Sigmoid colon (tissue), 7 donors: ENCODE measurements around the gene EFCAB5. TPM values are rescaled to one million over a fixed set of nuclear protein-coding genes. Genes with fewer than 3 reads are reported as not detected.
"Not testable (repeated sequence)": the region's sequence is repeated elsewhere in the genome, so short reads cannot be mapped to it uniquely, and the experiment has no call there.

Experiments used
- DNase-seq: peaks from one replicate; pipeline ENCODE4 v3.0.0-alpha.2; 2019
- H3K27ac ChIP-seq, 4 donors: fragments of 200-600 bp; sonication (generic); one replicate each; pipeline ENCODE4 v1.5.1; 2016 to 2019; ENCODE audit warnings: mild to moderate bottlenecking in 1 of 4
- H3K27me3 ChIP-seq, 3 donors: fragments of 200-600 bp; sonication (generic); one replicate each; pipeline ENCODE4 v1.5.1; 2019; ENCODE audit warnings: mild to moderate bottlenecking in 1 of 3
- H3K36me3 ChIP-seq, 4 donors: fragments of 200-600 bp; sonication (generic); one replicate each; pipeline ENCODE4 v1.5.1; 2016 to 2019
- H3K4me1 ChIP-seq, 4 donors: fragments of 200-600 bp; sonication (generic); one replicate each; pipeline ENCODE4 v1.5.1; 2017 to 2019
- H3K4me3 ChIP-seq, 4 donors: fragments of 200-600 bp; sonication (generic); one replicate each; pipeline ENCODE4 v1.5.1; 2017 to 2019; ENCODE audit warnings: mild to moderate bottlenecking in 2 of 4, moderate library complexity in 1 of 4
- H3K9me3 ChIP-seq, 4 donors: fragments of 200-600 bp in 3 of 4; sonication (generic) in 3 of 4; one replicate each; pipeline versions ENCODE4 v1.5.1 to v1.6.1; 2013 to 2019
- CTCF ChIP-seq, 4 experiments: fragments of 450-650 bp in 3 of 4; fragments of 200-600 bp in 1 of 4; IDR thresholded peaks; one replicate each; pipeline ENCODE4 v1.5.1; 2016 to 2019; ENCODE audit warnings: antibody characterized with exemption in 4 of 4, mild to moderate bottlenecking in 3 of 4, moderate library complexity in 2 of 4
- EP300 ChIP-seq, 4 donors: sonication (generic); formaldehyde crosslinking; IDR thresholded peaks; one replicate each; pipeline ENCODE4 v1.6.1; 2017; ENCODE audit warnings: antibody characterized with exemption in 4 of 4
- POLR2A ChIP-seq, 2 donors: fragments of 450-650 bp; IDR thresholded peaks; one replicate each; pipeline ENCODE4 v1.6.1; 2016; ENCODE audit warnings: antibody characterized with exemption in 2 of 2, mild to moderate bottlenecking in 2 of 2, moderate library complexity in 2 of 2
- POLR2AphosphoS5 ChIP-seq, 4 donors: sonication (generic); formaldehyde crosslinking; IDR thresholded peaks; one replicate each; pipeline ENCODE4 v1.6.1; 2017; ENCODE audit warnings: antibody characterized with exemption in 4 of 4
- WGBS, 2 donors: extraction: QIAGEN DNeasy Blood & Tissue Kit; methylation state at CpG; one replicate each; pipeline ENCODE4 v1.1.7; 2013; 5-methylcytosine and 5-hydroxymethylcytosine counted together
- intact Hi-C: fragments of 100-400 bp; cut with DNase I; formaldehyde crosslinking; loops from one replicate; pipeline ENCODE4 v1.15.1; 2023
- polyA plus RNA-seq, 3 donors: library from polyadenylated mRNA; stranded (reverse); fragments of 200-250 nt; gene quantifications; one replicate each; pipeline ENCODE4 v1.2.3, GENCODE V29; 2013
- total RNA-seq, 4 donors: library from RNA; depleted of rRNA; stranded (reverse); fragments of >200 nt; gene quantifications; one replicate each; pipeline ENCODE4 v1.1.0, GENCODE V29; 2016
- donor health status: healthy with polysubstance abuse.
- donor health status: Bipolar disorder and iron deficiency.
- donor health status: healthy.

The EFCAB5 gene
- total and polyA plus RNA-seq, 7 donors, result 0.14 to 3.2 (median 0.51) TPM; not detected in 1

GRCh38 chr17:30084788-30085187 is 143.4 kb downstream of the EFCAB5 start:
- no peak for DNase-seq
- H3K9me3 ChIP-seq, result no peaks in the 10 kb centered on the region
- no peak overlapping the region for H3K27ac ChIP-seq
- peaks cover 0 to 10% (median 3%) of the 10 kb centered on the region in 3 donors for H3K27me3 ChIP-seq
- WGBS, 2 donors, result 11 to 38% methylated on average over 6 of the region's 6 CpGs
- H3K4me3 ChIP-seq, result no peak overlapping the region
- intact Hi-C loops, result loop anchor here (5.0 kb wide), 1 partner anchor 362 kb away; no protein-coding TSS in a partner anchor
- TF ChIP-seq POLR2AphosphoS5 (IDR thresholded peaks at IDR 0.05) (no peak), CTCF (IDR thresholded peaks at IDR 0.05) (no peak), POLR2A (IDR thresholded peaks at IDR 0.05) (no peak), EP300 (IDR thresholded peaks at IDR 0.05) (no peak)
- no peaks in the 10 kb centered on the region for H3K4me1 ChIP-seq
- no peaks in the 10 kb centered on the region for H3K36me3 ChIP-seq

- H3K27me3 ChIP-seq, result peaks cover 0 to 14% (median 3%) of the 10 kb centered on the region in 3 donors
These were observed 145.5 kb downstream of the EFCAB5 start for GRCh38 chr17:30086896-30087295.

GRCh38 chr17:30087431-30087830 is 146.0 kb downstream of the EFCAB5 start:
- intact Hi-C loops, H3K4me1 ChIP-seq, H3K9me3 ChIP-seq, H3K4me3 ChIP-seq, H3K36me3 ChIP-seq, H3K27ac ChIP-seq, DNase-seq: not testable (repeated sequence)
- 91 to 97% methylated on average over 3 of the region's 3 CpGs for WGBS, 2 donors
- H3K27me3 ChIP-seq, result peaks cover 0 to 14% (median 3%) of the 10 kb centered on the region in 3 donors

More at GRCh38 chr17:30086896-30087295, 145.5 kb downstream of the EFCAB5 start:
- Histone ChIP-seq H3K36me3 (no peaks in the 10 kb centered on the region), H3K9me3 (no peaks in the 10 kb centered on the region), H3K4me1 (no peaks in the 10 kb centered on the region), H3K4me3 (no peak overlapping the region), H3K27ac (no peak overlapping the region)
- TF ChIP-seq CTCF (IDR thresholded peaks at IDR 0.05), result no peak
- TF ChIP-seq POLR2A (IDR thresholded peaks at IDR 0.05), result no peak
- intact Hi-C loops, result no loop called here
- DNase-seq, result no peak
- WGBS, 2 donors, result 93 to 94% methylated on average over 2 of the region's 2 CpGs

- Histone ChIP-seq H3K9me3 (no peaks in the 10 kb centered on the region), H3K4me3 (no peak overlapping the region), H3K4me1 (peaks cover 0 to 15% (median 0%) of the 10 kb centered on the region in 4 donors), H3K27me3 (peaks cover 0 to 16% (median 0%) of the 10 kb centered on the region in 3 donors), H3K27ac (no peak overlapping the region), H3K36me3 (no peaks in the 10 kb centered on the region)
- TF ChIP-seq CTCF (IDR thresholded peaks at IDR 0.05) (no peak), EP300 (IDR thresholded peaks at IDR 0.05) (no peak), POLR2A (IDR thresholded peaks at IDR 0.05) (no peak), POLR2AphosphoS5 (IDR thresholded peaks at IDR 0.05) (no peak)
- intact Hi-C loops, result no loop called here
- WGBS, 2 donors, result 85 to 91% methylated on average over 4 of the region's 4 CpGs
- DNase-seq, result no peak
These were observed 149.8 kb downstream of the EFCAB5 start for GRCh38 chr17:30091121-30091670.

GRCh38 chr17:30091771-30092170 is 150.3 kb downstream of the EFCAB5 start:
- no peak for TF ChIP-seq EP300 (IDR thresholded peaks at IDR 0.05)
- no peak for TF ChIP-seq CTCF (IDR thresholded peaks at IDR 0.05)
- no peak for TF ChIP-seq POLR2A (IDR thresholded peaks at IDR 0.05)
- no peak for TF ChIP-seq POLR2AphosphoS5 (IDR thresholded peaks at IDR 0.05)
- Histone ChIP-seq H3K36me3 (no peaks in the 10 kb centered on the region), H3K4me3 (no peak overlapping the region), H3K4me1 (peaks cover 0 to 15% (median 0%) of the 10 kb centered on the region in 4 donors), H3K27me3 (peaks cover 0 to 16% (median 0%) of the 10 kb centered on the region in 3 donors), H3K9me3 (no peaks in the 10 kb centered on the region), H3K27ac (no peak overlapping the region)
- DNase-seq, result no peak
- intact Hi-C loops, result loop anchor here (2.0 kb wide), 1 partner anchor 283 kb away; no protein-coding TSS in a partner anchor
- 80 to 82% methylated on average over 6 of the region's 6 CpGs for WGBS, 2 donors
